GM19452 (cell line): ENCODE data around the gene SLC18A3.

ENCODE experiments used
- ATAC-seq: cut with Tn5 transposase; IDR thresholded peaks from one replicate; pipeline ENCODE4 v1.9.1; 2021; ENCODE audit not compliant: unreplicated experiment

SLC18A3 gene

GRCh38 chr10:49611166-49611815, 1.2 kb downstream of the SLC18A3 start:
- no peak for ATAC-seq

DNA sequence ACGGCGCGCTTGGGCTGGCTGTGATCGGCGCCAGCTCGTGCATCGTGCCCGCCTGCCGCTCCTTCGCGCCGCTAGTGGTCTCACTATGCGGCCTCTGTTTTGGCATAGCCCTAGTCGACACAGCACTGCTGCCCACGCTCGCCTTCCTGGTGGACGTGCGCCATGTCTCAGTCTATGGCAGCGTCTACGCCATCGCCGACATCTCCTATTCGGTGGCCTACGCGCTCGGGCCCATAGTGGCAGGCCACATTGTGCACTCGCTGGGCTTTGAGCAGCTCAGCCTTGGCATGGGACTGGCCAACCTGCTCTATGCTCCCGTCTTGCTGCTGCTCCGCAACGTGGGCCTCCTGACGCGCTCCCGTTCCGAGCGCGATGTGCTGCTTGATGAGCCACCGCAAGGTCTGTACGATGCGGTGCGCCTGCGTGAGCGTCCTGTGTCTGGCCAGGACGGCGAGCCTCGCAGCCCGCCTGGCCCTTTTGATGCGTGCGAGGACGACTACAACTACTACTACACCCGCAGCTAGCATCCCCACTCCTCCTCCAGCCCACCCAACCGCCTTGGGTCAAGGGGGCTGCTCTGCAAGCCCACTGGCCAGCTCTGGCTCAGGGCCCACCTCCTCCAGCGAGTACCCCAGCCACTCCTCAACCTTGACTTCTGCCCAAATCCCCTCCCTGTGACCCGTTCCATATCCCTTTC, 1.9 kb downstream of the SLC18A3 start:
- ATAC-seq, result no peak

DNA sequence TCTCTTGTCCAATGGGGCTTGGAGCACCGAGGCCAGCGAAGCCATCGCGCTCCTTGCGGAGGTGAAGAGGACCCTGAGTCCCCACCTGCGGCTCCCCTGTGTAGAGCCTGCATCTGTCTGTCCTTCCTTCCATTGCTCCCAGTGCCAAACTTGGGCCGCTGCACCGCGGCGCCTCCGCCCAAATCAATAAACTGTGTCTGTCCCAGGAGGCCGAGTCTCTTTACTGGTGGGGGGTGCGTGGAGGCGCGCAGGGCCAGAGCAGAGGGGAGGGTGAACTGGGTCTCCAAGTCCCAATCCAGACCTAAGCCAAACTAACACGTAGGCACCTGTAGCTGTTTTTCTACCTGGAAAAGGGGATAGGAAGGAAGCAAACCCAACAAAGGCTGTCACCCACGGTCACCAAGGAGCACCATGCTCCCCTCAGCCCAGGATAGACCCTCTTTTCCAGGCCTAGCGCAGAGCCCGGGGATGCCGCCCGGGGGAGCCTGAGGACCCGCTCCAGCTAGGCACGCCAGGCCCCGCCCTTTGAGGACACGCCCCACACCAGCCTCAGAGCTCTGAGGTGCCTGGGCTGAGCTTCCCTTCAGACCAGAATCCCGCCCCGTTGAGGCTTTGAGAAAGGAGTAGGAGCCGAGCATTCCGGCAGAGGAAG, 2.5 kb downstream of the SLC18A3 start:
- no peak for ATAC-seq

DNA sequence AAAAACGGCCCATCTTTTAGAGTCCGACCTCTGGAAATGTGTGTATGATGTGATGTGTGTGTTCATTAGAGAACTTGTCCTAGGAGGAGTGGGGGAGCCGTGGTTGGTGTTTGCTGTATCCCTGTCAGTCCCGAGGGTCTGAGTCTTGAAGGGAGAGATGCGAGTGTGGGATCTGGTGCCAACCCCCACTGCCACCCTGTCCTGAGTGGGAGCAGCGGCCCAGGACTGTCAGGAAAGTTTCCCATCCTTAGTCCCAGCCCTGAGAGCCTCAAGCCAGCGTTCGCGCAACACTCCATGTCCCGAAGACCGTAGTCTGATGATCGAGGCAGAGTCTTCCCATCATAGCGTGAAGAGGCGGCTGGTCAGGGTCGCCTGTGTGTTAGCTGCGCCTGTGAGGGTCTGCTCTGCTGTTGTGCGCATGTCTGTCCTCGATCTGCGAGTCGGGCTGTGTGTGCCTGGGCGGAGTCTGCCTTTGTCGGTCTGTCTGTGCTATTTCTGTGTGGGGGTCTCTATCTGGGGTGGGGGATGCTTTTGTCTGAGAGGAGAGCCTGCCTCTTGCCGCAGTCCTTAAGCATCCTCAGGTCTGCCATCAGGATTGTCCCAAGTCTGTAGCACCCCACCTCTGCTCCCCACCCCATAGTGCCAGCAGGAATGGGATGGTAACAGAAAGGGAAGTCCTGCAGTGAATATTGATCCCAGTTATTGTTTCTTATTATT, 3.2 kb downstream of the SLC18A3 start:
- no peak for ATAC-seq

DNA sequence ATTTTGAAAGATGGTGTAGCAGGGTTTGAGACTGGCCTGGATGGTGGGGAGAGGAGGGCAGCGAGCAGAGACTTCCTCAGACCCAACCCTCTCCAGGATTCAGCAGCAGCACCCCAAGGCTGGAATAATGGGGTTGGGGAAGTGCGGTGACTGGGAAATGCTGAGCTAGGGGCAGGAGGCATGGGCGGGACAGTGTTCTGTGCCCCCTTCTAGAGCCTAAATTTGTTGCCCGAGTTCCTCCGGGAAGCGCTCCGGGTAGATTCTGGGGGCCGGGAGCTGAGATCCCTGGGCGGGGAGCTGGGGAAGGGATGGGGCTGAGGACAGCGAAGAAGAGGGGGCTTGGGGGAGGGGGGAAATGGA, 3.8 kb downstream of the SLC18A3 start, which contains the start of gene CHAT:
Gene CHAT, plus strand, starts transcription at position 156 of the 360 bp plus-strand sequence. Its CDS starts 153 bp downstream, at position 309.
- ATAC-seq, result no peak

GRCh38 chr10:49614242-49615198, 4.4 kb downstream of the SLC18A3 start:
- no peak for ATAC-seq

GRCh38 chr10:49615213-49615612, 5.1 kb downstream of the SLC18A3 start:
- ATAC-seq, result no peak

GRCh38 chr10:49615721-49616120, 5.6 kb downstream of the SLC18A3 start:
- ATAC-seq, result no peak

DNA sequence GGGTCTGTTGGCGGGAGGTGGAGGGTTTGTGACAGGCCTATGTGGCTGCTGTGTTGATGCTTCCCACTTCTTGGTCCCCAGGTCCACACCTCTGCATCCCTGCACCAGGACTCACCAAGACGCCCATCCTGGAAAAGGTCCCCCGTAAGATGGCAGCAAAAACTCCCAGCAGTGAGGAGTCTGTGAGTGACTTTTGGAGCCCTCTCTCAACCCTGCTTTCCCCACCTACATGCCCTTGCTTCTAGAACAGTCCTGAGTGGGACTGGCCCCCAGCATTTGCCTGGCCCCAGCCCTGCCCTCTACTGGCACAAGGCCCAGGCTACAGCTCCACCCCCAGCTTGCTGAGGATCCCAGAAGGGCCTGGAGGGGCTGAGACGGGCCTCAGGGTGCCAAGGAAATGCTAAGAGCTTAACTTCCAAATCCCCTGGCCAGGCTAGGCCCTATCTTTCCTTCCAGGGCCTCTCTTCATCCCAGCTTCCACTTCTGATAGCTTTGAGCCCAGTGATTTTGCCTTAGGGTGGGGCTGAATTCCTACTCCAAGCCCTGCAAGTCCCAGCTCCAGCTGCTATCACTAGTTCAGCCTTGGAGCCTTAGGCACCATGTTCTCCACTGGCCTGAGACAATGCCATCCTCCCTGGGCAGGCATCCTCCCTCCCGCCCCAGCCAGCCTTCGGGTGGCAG, 6.5 kb downstream of the SLC18A3 start:
- ATAC-seq, result no peak

DNA sequence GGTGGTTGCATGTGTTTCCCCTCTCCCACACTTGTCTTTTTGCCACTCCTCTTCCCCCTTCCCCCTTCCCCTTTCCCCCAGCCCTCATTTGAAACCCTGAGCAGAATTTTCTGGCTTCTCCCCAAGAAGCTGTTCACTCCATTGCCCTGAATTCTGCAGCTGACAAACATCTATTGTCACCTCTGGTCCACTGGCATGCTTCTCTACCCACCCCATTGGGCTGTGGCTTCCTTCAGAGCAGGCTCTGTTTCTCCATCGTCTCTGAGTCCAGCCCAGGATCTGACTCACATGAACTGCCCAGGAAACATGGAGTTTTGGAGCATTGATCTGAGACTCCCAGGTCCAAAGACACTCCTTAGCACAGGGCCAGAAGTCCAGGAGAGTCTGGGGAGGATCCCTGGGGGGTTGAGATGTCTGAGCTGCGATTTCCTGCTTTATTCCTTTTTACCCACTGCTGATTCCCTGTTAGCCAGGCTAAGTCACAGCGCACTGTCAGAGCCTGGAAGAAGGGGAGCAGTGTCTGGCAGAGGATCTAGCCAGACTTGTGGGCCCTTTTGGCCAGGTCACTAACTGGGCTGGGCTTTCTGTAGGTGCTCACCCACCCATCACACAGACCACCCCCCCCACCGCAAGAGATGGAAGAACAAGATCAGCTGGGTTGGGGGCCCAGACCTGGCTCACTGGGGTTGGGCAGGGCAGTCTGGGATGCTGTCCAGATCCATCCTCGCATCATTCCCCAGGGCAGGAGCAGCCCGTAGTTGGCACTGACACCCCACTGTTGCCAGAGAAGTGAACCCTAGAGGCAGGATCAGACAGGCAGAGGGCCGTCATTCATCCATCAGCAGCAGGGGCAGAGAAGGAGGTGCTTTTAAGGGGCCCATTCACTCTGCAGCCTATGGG, 7.3 kb downstream of the SLC18A3 start:
- no peak for ATAC-seq

DNA sequence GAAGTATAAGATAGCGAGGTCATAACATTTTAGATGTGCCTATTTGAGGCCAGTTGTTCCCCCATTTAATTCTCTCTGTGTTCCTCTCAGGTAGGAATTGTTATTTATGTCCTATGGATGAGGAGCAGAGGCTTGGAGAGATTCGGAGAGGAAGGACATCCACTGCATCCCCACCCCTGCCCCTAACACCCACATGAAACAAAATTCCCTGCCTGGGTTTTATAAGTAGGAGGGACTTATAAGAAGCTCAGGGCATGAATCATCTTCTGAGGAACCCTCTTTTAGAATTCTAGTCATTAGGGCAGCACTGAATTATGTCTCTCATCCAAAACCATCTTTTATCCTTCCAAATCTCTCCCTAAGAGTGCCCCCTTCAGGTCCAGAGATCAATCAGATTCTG, 8.7 kb downstream of the SLC18A3 start:
- ATAC-seq, result no peak

DNA sequence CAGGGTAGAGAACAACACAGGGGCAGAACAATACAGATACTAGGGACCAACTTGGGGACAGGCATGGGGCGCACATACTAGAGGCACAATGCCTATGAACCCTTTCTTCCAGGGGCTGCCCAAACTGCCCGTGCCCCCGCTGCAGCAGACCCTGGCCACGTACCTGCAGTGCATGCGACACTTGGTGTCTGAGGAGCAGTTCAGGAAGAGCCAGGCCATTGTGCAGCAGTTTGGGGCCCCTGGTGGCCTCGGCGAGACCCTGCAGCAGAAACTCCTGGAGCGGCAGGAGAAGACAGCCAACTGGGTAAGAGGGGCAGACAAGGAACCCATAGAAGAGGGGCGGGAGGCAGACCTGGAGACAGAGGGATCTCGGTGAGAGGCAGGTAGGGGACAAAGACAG, 9.5 kb downstream of the SLC18A3 start:
- ATAC-seq, result no peak

DNA sequence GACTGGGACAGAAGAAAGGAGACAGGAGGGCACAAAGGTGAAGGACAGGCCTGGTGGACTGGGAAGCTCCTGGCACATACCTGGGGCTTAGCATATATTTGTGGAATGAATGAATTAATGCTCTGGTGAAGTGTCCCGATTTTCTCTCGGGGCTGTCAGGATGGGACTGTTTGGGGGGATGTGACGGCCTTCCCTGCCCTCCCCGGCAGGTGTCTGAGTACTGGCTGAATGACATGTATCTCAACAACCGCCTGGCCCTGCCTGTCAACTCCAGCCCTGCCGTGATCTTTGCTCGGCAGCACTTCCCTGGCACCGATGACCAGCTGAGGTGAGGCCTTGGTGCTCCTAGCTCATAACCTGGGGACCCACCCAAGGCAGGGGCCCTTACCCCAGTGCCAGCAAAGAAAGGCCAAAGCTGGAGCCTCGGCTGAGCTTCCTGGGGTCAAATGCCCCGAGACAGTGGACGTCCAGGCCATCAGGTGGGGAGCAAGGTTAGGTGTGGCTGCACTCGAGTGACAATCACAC, 10.2 kb downstream of the SLC18A3 start:
- no peak for ATAC-seq

DNA sequence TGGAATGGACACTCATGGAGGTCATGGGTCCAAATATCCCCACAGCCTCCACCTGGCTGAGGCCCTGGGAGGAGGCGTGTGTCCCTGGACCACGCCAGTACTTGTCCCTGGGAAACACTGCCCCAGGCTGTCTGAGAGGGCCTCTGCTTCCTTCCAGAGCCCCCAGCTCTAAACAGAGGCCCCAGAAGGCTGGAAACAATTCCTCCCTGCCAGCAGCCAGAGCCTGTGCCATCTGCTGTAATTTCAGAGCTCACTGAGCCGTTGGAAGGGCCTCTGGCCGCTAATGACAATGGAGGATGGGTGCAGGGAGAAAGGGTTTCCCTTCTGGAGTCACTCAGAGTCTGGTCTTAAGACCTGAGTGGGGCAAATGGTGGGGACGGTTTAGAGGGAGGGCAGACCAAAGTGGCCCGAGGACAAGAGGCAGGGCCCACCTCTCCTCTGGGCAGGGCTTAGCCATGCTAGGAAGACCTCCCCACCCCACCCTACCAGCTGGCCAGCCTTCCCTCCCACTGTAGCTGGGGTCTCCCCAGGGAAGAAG, 10.8 kb downstream of the SLC18A3 start:
- no peak for ATAC-seq

GRCh38 chr10:49621561-49621960, 11.5 kb downstream of the SLC18A3 start:
- ATAC-seq, result no peak

GRCh38 chr10:49622426-49623425, 12.6 kb downstream of the SLC18A3 start:
- no peak for ATAC-seq

DNA sequence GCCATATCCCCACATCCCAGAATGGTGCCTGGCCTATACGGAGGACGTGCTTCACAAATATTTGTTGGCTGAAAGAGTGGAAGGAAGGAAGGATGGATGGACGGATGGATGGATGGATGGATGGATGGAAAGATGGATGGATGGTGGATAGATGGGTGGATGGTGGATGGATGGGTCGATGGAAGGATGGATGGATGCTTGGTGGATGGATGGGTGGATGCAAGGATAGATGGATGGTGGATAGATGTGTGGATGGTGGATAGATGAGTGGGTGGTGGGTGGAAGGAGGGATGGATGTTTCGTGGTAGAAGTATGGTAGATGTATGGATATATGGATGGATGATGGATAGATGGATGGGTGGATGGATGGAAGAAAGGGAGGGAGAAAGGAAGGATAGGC, 14.5 kb downstream of the SLC18A3 start:
- no peak for ATAC-seq
